HCT116 (cell line): ENCODE data around the gene RAPGEF1. TPM values are rescaled to one million over a fixed set of nuclear protein-coding genes. Genes with fewer than 3 reads are reported as not detected.
A peak's percentile ranks its signal among the peaks of the same experiment; 100 is the strongest.
"Not testable (repeated sequence)": the region's sequence is repeated elsewhere in the genome, so short reads cannot be mapped to it uniquely, and the experiment has no call there.

Experiments
- ATAC-seq: fragments of 200-7000 bp; cut with Tn5 transposase; 2 replicates; pipeline ENCODE4 v1.9.1; 2020; ENCODE audit warnings: mild to moderate bottlenecking, moderate library complexity
- BruUV-seq: library from RNA; stranded (reverse); fragments of 400-500 nt; replicated peaks from 2 replicates; lab custom pipeline; 2021; lab: Mats Ljungman, UMichigan
- CTCF ChIA-PET: fragments of 300-600 bp; sonication (Branson Sonifier 250); formaldehyde crosslinking; loops from one replicate; lab custom pipeline; 2021; ENCODE audit warnings: antibody characterized with exemption; lab: Charles Lee
- POLR2A ChIA-PET: fragments of 300-600, 350-600 bp; sonication (Branson Sonifier 250); formaldehyde crosslinking; loops from one replicate; lab custom pipeline; 2021; ENCODE audit warnings: antibody characterized with exemption; lab: Charles Lee
- RAD21 ChIA-PET, 2 experiments: fragments of 300-600 bp; sonication (Branson Sonifier 250); formaldehyde crosslinking; loops; one replicate each; lab custom pipeline; 2023; ENCODE audit warnings: low total read pairs in 2 of 2; ENCODE audit not compliant: uncharacterized antibody in 2 of 2, unreplicated experiment in 2 of 2, low non-redundant PET in 1 of 2; lab: Charles Lee
- DNase-seq: peaks from one replicate; pipeline ENCODE4 v3.0.0-alpha.2; 2010; ENCODE audit warnings: low read depth, low spot score
- H2AFZ ChIP-seq: fragments of 200-600 bp; shearing (Covaris generic), sonication (generic); 2 replicates; pipeline ENCODE4 v1.6.1; 2017; ENCODE audit warnings: low read depth, mixed run types, mixed read lengths, antibody characterized with exemption, low read length; ENCODE audit not compliant: poor library complexity, severe bottlenecking
- H3K27ac ChIP-seq: 2 replicates; pipeline ENCODE4 v1.5.1; 2012; ENCODE audit warnings: low read depth, low read length
- H3K27me3 ChIP-seq: fragments of 200-600 bp; sonication (generic); 2 replicates; pipeline ENCODE4 v1.6.1; 2016; ENCODE audit warnings: mixed run types, low read length, mixed read lengths; ENCODE audit not compliant: insufficient read depth
- H3K36me3 ChIP-seq, 2 experiments: fragments of 200-500 bp in 1 of 2; fragments of 200-600 bp in 1 of 2; sonication (Bioruptor generic) in 1 of 2; sonication (generic) in 1 of 2; 2 replicates each; pipeline versions ENCODE4 v1.5.1 to v1.6.1; 2014 to 2016; ENCODE audit warnings: low read length in 2 of 2, inconsistent platforms in 1 of 2, mixed read lengths in 1 of 2, mixed run types in 1 of 2; ENCODE audit not compliant: insufficient read depth in 2 of 2, control insufficient read depth in 1 of 2
- H3K4me1 ChIP-seq, 2 experiments: fragments of 200-600 bp in 1 of 2; sonication (generic) in 1 of 2; 2 replicates each; pipeline versions ENCODE4 v1.5.1 to v1.6.1; 2012 to 2017; ENCODE audit warnings: low read length in 2 of 2, inconsistent platforms in 1 of 2, mild to moderate bottlenecking in 1 of 2, mixed read lengths in 1 of 2, mixed run types in 1 of 2, moderate library complexity in 1 of 2; ENCODE audit not compliant: insufficient read depth in 2 of 2, control insufficient read depth in 1 of 2
- H3K4me2 ChIP-seq: fragments of 200-600 bp; sonication (generic); 2 replicates; pipeline ENCODE4 v1.6.1; 2017; ENCODE audit warnings: mixed run types, low read length, mixed read lengths
- H3K4me3 ChIP-seq, 2 experiments: fragments of 200-600 bp in 1 of 2; sonication (generic) in 1 of 2; replicated peaks in 1 of 2; 2 replicates each; pipeline ENCODE4 v1.5.1; 2011 to 2016; ENCODE audit warnings: low read length in 2 of 2, control low read depth in 1 of 2, low read depth in 1 of 2, mild to moderate bottlenecking in 1 of 2, mixed read lengths in 1 of 2, mixed run types in 1 of 2
- H3K79me2 ChIP-seq: fragments of 200-600 bp; sonication (generic); 2 replicates; pipeline ENCODE4 v1.6.1; 2017; ENCODE audit warnings: mild to moderate bottlenecking, mixed run types, low read length, moderate library complexity, mixed read lengths; ENCODE audit not compliant: insufficient read depth
- H3K9ac ChIP-seq: fragments of 200-600 bp; sonication (generic); 2 replicates; pipeline ENCODE4 v1.6.1; 2016; ENCODE audit warnings: low read length, mixed read lengths
- H3K9me2 ChIP-seq: fragments of 200-600 bp; sonication (generic), shearing (Covaris generic); 2 replicates; pipeline ENCODE4 v1.6.1; 2017; ENCODE audit warnings: mixed run types, mild to moderate bottlenecking, moderate library complexity; ENCODE audit not compliant: insufficient read depth
- H3K9me3 ChIP-seq, 2 experiments: fragments of 200-500 bp in 1 of 2; fragments of 200-600 bp in 1 of 2; sonication (Bioruptor generic) in 1 of 2; sonication (generic) in 1 of 2; 2 replicates each; pipeline ENCODE4 v1.6.1; 2014 to 2017; ENCODE audit warnings: low read length in 2 of 2, mixed read lengths in 2 of 2, inconsistent platforms in 1 of 2, low read depth in 1 of 2, mild to moderate bottlenecking in 1 of 2, mixed run types in 1 of 2, moderate library complexity in 1 of 2; ENCODE audit not compliant: control insufficient read depth in 1 of 2, insufficient read depth in 1 of 2
- H4K20me1 ChIP-seq: fragments of 200-600 bp; sonication (generic), shearing (Covaris generic); 2 replicates; pipeline ENCODE4 v1.6.1; 2017; ENCODE audit warnings: mixed run types, mild to moderate bottlenecking, moderate library complexity; ENCODE audit not compliant: insufficient read depth
- CBX3 ChIP-seq: IDR thresholded peaks from 2 replicates; pipeline ENCODE4 v1.6.1; 2012; ENCODE audit warnings: low read depth
- ELF1 ChIP-seq: IDR thresholded peaks from 2 replicates; pipeline ENCODE4 v1.6.1; 2012; ENCODE audit warnings: low read depth, borderline replicate concordance
- MAX ChIP-seq: IDR thresholded peaks from 2 replicates; pipeline ENCODE4 v1.6.1; 2012
- YY1 ChIP-seq: IDR thresholded peaks from 2 replicates; pipeline ENCODE4 v1.6.1; 2011; ENCODE audit warnings: low read length, low read depth, moderate library complexity, mild to moderate bottlenecking; ENCODE audit not compliant: insufficient replicate concordance; ENCODE audit errors: extremely low read depth
- intact Hi-C: fragments of 100-400 bp; cut with micrococcal nuclease; formaldehyde crosslinking; loops from 2 replicates; pipeline ENCODE4 v1.10.0; 2022
- total RNA-seq: library from RNA; stranded (reverse); gene quantifications from one replicate; pipeline ENCODE4 v1.2.1, GENCODE V29; 2021; ENCODE audit not compliant: unreplicated experiment

The RAPGEF1 gene
- total RNA-seq, 1 experiment from 2014 or later, result 43.0 TPM

GRCh38 chr9:131681108-131681507, 58.8 kb downstream of the RAPGEF1 start:
- CTCF ChIA-PET, ATAC-seq, H3K36me3 ChIP-seq, H3K9me3 ChIP-seq, RAD21 ChIA-PET, DNase-seq, H4K20me1 ChIP-seq, POLR2A ChIA-PET, H3K4me2 ChIP-seq, intact Hi-C loops, H3K27me3 ChIP-seq, H3K9me2 ChIP-seq, BruUV-seq, H2AFZ ChIP-seq, H3K27ac ChIP-seq, H3K9ac ChIP-seq, H3K4me3 ChIP-seq: not testable (repeated sequence)
- H3K79me2 ChIP-seq, result peaks cover 18% of the 10 kb centered on the region; the same call in 1 of the 2 replicates
- peaks cover 36 to 42% of the 10 kb centered on the region in 2 experiments for H3K4me1 ChIP-seq

GRCh38 chr9:131679261-131680020, 60.4 kb downstream of the RAPGEF1 start:
- peaks cover 5% of the 10 kb centered on the region; the same call in 1 of the 2 replicates for H4K20me1 ChIP-seq
- no peaks in the 10 kb centered on the region for H3K9me2 ChIP-seq
- TF ChIP-seq ELF1, result no peak
- peak; percentile 69 for TF ChIP-seq MAX
- TF ChIP-seq CBX3, result no peak
- TF ChIP-seq YY1, result no peak
- ChIA-PET CTCF (interaction anchor here (1.0 kb wide), 2 partner anchors 15 to 88 kb away, joined by 3 read pairs; no protein-coding TSS in a partner anchor), RAD21 (no interaction called here), POLR2A (interaction anchor here (0.6 to 1.3 kb wide), 2 partner anchors 52 to 54 kb away, joined by 3 to 4 read pairs; no protein-coding TSS in a partner anchor)
- H2AFZ ChIP-seq, result no peak overlapping the region
- intact Hi-C loops, result no loop called here
- peaks cover 28% of the 10 kb centered on the region; the same call in 1 of the 2 replicates for H3K79me2 ChIP-seq
- no peak overlapping the region for H3K4me3 ChIP-seq
- peak overlapping the region; percentile 52; the same call in 1 of the 2 replicates for H3K27ac ChIP-seq
- H3K9me3 ChIP-seq, result no peaks in the 10 kb centered on the region
- H3K4me1 ChIP-seq, result peaks cover 40 to 47% of the 10 kb centered on the region in 2 experiments
- no peak overlapping the region for H3K9ac ChIP-seq
- H3K36me3 ChIP-seq, result no peaks in the 10 kb centered on the region
- BruUV-seq, result no TSS peak
- H3K4me2 ChIP-seq, result peak overlapping the region; percentile 74
- ATAC-seq (0 out of 2 replicates have a peak, but pooled peaks have one; percentile 1), DNase-seq (no peak)
- H3K27me3 ChIP-seq, result no peaks in the 10 kb centered on the region
